GM21423 (cell line): ENCODE results near the gene SPATA13.
"Not testable (repeated sequence)": the region's sequence is repeated elsewhere in the genome, so short reads cannot be mapped to it uniquely, and the experiment has no call there.

Source experiments
- ATAC-seq: cut with Tn5 transposase; IDR thresholded peaks from one replicate; pipeline ENCODE4 v1.9.1; 2021; ENCODE audit warnings: mild to moderate bottlenecking, moderate library complexity; ENCODE audit not compliant: unreplicated experiment

SPATA13 gene

DNA sequence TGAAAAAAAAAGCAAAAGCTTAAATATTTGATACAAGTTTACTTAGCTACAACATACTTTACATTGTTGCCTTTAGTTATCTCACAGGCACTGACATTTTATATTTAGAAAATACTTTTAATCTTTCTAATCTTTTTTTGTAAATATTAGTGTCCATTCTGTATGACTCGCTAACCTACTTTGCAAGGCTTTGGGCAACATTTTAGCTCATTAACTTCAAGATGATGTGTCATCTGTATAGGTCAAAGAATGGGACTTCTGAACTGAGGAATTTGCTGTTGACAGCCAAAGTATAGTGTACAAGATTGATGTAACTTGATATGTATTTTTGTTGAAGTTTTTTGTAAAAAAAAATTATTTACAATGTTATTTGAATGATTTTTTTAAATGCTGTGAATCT is 146.1 kb downstream of the SPATA13 start:
- ATAC-seq, result no peak

- no peak for ATAC-seq
Observed at GRCh38 chr13:24307211-24308067, 146.9 kb downstream of the SPATA13 start.

DNA sequence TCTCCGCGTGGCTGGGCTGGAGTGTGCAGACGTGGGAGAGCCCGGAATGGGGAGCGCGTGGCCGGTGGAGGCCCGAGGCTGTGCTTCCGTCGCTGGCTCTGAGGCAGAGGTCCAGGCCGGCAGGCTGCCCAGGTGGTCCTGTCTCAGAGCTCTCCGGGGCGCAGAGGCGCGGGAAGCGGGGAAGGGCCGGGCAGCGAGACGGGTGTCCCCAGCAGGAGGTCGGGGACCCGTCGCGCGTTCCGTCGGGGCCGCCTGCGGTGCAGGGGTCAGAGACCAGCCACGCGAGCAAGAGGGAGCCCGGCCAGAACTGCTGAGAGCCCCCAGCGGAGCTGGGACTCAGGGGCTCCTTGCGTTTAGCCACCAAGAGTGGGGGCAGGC is 147.5 kb downstream of the SPATA13 start:
- ATAC-seq, result no peak

DNA sequence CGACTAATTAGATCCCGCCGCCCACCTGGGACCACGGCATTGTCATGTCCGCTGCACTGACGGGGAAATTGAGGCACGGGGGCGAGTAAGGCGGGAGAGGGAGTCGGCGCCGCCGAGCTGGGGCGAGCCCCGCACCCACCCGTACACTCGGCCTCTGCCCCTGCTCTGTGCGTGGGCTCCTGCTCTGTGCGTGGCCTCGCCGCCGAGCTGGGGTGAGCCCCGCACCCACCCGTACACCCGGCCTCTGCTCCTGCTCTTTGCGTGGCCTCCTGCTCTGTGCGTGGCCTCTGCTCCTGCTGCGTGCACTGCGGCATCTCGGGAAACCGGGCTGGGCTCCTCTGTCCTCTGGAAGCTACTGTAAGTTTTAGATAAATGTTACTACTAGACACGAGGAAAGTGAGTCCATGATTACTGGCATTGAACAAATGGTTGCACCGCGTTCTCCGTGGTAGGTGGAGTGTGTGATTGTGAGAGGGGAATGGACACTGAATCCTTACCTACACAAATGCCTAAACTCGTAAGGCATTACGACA is 148.0 kb downstream of the SPATA13 start:
- no peak for ATAC-seq

DNA sequence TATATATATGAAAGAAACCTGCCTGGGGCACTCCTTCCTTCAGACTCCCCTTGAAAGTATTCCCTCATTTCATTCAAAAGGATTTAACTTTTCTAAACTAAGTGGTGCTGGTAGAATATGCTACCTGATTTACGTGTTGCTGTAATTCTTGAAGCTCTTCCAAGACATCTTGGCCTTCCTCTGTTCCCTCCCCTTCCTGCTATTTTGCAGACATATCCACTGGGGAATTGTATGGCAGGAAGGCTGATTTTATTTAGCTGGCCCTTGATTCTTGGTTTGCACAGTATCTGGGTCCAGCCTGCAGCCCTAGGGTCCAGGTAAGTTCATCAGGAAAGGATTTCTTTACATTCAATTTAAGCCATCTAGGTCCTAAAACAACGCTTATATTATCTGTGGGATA is 148.8 kb downstream of the SPATA13 start, which contains the start of gene C1QTNF9:
C1QTNF9 (plus strand) TSS at position 281 of the 400 bp plus-strand sequence. CDS start 6,424 bp downstream, outside the sequence.
- ATAC-seq, result not testable (repeated sequence)

DNA sequence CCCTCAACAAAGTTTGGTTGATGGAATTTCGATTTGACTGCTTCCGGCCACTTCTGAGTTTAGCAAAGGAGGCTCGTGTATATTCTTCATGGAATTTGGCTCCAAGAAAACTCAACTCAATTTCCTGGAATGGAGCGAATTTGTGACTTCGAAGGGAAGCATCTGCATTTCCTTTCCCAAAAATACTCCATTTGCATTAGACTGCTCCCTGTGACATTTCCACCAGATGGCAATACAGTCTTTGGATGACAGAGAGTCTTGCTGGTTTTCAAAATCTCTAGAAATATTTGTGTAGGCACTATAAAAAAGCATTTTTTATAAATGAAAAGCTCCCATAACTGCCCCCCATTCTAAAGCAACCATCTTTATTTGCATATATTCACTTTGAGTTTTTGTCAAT is 152.9 kb downstream of the SPATA13 start:
- ATAC-seq, result no peak

- ATAC-seq, result not testable (repeated sequence)
Observed at GRCh38 chr13:24317835-24318234, 157.3 kb downstream of the SPATA13 start.

DNA sequence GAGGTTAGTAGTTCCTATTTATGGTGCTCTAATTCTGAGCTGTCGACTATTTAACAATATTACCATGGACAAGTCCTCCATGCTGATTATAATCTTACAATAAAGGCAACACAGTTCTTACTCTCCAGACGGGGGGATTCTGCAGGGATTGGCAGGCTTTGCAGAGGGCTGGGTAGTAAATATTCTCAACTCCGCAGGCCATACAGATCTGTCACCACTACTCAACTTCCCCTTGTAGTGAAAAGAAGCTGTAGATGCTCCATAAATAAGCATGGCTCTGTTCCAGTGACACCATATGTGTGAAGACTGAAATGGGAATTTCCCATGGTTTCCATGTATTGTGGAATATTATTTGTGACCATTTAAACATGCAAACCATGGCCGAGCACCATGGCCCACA is 158.4 kb downstream of the SPATA13 start:
- not testable (repeated sequence) for ATAC-seq

DNA sequence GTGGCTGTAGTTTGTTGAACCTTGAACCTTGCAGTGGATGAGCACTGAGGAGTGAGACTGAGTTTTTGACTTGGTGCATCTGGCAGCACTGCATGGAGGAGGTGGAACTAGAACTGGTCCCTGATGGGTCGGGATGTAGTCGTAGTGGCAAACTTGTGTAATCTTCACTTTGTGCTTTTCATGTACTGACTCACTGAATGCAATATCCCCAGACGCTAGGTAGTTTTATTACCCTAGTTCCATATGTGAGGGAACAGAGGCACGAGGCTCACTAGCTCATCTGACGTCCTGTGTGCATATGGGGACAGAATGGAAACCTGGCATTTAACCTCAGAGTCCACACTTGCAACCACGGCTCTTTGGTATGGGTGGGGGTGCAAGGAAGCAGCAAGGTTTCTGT is 159.1 kb downstream of the SPATA13 start:
- ATAC-seq, result not testable (repeated sequence)

DNA sequence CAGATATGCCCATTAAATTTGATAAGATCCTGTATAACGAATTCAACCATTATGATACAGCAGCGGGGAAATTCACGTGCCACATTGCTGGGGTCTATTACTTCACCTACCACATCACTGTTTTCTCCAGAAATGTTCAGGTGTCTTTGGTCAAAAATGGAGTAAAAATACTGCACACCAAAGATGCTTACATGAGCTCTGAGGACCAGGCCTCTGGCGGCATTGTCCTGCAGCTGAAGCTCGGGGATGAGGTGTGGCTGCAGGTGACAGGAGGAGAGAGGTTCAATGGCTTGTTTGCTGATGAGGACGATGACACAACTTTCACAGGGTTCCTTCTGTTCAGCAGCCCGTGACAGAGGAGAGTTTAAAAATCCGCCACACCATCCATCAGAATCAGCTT is 160.9 kb downstream of the SPATA13 start:
- not testable (repeated sequence) for ATAC-seq

- not testable (repeated sequence) for ATAC-seq
Observed at GRCh38 chr13:24322470-24322869, 161.9 kb downstream of the SPATA13 start.

GRCh38 chr13:24323036-24323738 is 162.7 kb downstream of the SPATA13 start:
- ATAC-seq, result no peak

DNA sequence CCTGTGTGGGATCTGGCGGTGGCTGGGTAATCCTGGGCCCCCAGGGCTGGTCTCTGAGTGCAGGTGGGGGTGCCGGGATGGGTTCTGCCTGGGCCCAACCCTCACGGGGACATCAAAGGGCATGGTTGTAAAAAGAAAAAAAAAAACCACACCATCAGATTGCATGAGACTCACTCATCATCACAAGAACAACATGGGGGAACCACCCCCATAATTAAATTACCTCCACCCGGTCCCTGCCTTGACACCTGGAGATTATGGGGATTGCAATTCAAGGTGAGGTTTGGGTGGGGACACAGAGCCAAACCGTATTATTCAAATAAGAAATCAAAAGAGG is 163.2 kb downstream of the SPATA13 start:
- no peak for ATAC-seq

DNA sequence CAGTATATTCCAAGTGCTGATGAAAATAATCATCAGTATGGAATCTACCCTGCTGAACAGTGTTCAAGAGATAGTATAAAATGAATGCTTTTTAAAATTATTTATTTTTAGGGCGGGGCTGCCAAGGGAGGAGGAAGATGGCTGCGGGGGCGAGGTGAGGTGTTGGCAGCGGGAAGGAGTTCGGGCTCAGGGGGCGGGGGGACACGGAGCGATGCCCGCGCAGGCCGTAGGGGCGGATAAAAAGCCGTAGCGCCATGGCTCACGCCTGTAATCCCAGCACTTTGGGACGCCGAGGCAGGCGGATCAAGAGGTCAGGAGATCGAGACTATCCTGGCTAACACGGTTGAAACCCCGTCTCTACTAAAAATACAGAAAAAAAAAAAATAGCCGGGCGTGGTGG is 167.1 kb downstream of the SPATA13 start:
- not testable (repeated sequence) for ATAC-seq

DNA sequence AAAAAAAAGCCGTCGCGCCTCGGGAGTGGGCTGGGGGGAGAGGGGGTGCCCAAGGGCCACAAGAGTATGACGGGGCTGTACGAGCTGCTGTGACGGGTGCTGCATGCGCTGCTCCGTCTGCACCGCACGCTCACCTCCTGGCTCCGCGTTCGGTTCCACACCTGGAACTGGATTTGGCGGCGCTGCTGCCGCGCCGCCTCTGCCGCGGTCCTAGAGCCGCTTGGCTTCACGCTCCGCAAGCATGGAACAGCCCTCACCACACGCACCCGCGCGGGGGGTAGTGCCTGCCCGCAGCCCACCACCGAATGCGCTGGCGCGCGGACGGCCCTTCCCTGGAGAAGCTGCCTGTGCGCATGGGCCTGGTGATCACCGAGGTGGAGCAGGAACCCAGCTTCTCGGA is 167.6 kb downstream of the SPATA13 start:
- no peak for ATAC-seq

- ATAC-seq, result no peak
Observed at GRCh38 chr13:24338721-24339120, 178.2 kb downstream of the SPATA13 start.

- no peak for ATAC-seq
Observed at GRCh38 chr13:24339937-24340607, 179.6 kb downstream of the SPATA13 start.

GRCh38 chr13:24340608-24340955 is 180.1 kb downstream of the SPATA13 start:
- no peak for ATAC-seq

DNA sequence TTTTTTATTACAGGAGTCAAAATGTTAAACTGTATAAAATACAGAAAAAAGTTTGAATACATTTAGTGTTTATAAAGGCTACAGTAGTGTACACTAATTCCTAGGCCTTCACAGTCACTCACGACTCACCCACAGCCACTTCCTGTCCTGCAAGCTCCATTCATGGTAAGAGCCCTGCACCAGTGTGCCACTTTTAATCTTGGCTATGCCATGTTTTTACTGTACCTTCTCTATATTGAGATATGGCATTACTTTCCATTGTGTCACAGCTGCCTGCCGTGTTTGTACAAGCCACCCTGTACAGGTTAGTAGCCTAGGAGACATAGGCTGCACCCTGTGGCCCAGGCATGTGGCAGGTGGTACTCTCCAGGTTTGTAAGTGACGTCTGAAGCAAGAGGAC is 180.9 kb downstream of the SPATA13 start:
- ATAC-seq, result no peak

GRCh38 chr13:24348385-24348784 is 187.9 kb downstream of the SPATA13 start:
- ATAC-seq, result no peak

GRCh38 chr13:24348797-24349515 is 188.4 kb downstream of the SPATA13 start:
- no peak for ATAC-seq
